Measurements from ENCODE around the gene ADORA2B.

The ADORA2B gene

DNA sequence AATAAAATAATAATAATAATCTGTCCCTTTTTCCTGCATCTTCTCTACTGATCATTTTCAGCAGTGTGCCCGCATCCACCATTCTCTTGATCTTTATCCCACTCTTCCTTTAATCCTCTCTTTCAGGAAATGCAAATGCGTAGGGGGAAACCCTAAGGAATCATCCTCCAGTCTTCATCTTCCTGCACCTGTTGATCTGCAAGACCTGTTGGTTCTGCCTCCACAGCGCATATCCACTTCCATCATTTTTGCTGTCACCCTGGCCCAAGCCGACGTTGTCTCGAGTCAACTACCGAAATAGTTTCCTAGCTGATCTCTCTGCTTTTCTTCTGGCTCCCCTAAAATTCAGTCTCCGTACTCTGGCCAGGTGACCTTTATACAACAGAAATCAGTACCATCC lies 24.5 kb downstream of the ADORA2B start:
- H3K9ac ChIP-seq (ENCODE audit: low read depth, low read length, poor library complexity): no peak overlapping the region
- no peak overlapping the region for H3K4me3 ChIP-seq (ENCODE audit: low read length in 2 of 2)
- H4K91ac ChIP-seq (ENCODE audit: low read depth, low read length, poor library complexity): no peak overlapping the region
- no peak overlapping the region for H2BK120ac ChIP-seq (ENCODE audit: low read depth, low read length)
- no peak overlapping the region for H2BK15ac ChIP-seq (ENCODE audit: low read length)
- no peak overlapping the region for H3K23ac ChIP-seq (ENCODE audit: low read depth, low read length, poor library complexity)
- no peak overlapping the region for H3K27ac ChIP-seq (replicated peaks; ENCODE audit: low read length)
- H2BK12ac ChIP-seq (ENCODE audit: low read length): no peak overlapping the region
- H2BK5ac ChIP-seq (ENCODE audit: low read length): no peak overlapping the region
- no peak overlapping the region for H3K14ac ChIP-seq (ENCODE audit: low read length)
- no CpG with 5 or more reads among the region's 8 CpGs for WGBS, 2 donors (ENCODE audit: extremely low coverage in 2 of 2, insufficient read length in 2 of 2, insufficient replicate concordance in 1 of 2)
- H3K18ac ChIP-seq (ENCODE audit: low read length): no peak overlapping the region
- no peaks in the 10 kb centered on the region for H3K36me3 ChIP-seq (replicated peaks in 1 of 2; ENCODE audit: control insufficient read depth in 2 of 2, insufficient read depth in 2 of 2, low read length in 2 of 2)
- peaks cover 18 to 20% of the 10 kb centered on the region in 2 donors for H3K4me1 ChIP-seq (ENCODE audit: control insufficient read depth in 2 of 2, insufficient read depth in 1 of 2, low read depth in 1 of 2, low read length in 2 of 2)
- H2AFZ ChIP-seq (ENCODE audit: low read length): no peak overlapping the region
- no peaks in the 10 kb centered on the region for H3K27me3 ChIP-seq (ENCODE audit: control insufficient read depth in 3 of 3, insufficient read depth in 3 of 3, low read depth in 1 of 3, low read length in 3 of 3)
- DNase-seq (ENCODE audit: low spot score): no peak
- no peak overlapping the region for H3K4ac ChIP-seq (ENCODE audit: low read length)
- H3K9me3 ChIP-seq (replicated peaks in 1 of 2; ENCODE audit: control insufficient read depth in 2 of 2, insufficient read depth in 1 of 2, low read depth in 1 of 2, low read length in 2 of 2): peaks cover 0 to 2% of the 10 kb centered on the region in 2 donors
- H3K4me2 ChIP-seq (ENCODE audit: insufficient read depth, low read length, poor library complexity, severe bottlenecking): no peak overlapping the region
- no peak overlapping the region for H4K8ac ChIP-seq (ENCODE audit: low read depth, low read length)
- H3K79me1 ChIP-seq (ENCODE audit: low read depth, low read length): no peaks in the 10 kb centered on the region
- no peak overlapping the region for H2AK5ac ChIP-seq (ENCODE audit: low read depth, low read length)

DNA sequence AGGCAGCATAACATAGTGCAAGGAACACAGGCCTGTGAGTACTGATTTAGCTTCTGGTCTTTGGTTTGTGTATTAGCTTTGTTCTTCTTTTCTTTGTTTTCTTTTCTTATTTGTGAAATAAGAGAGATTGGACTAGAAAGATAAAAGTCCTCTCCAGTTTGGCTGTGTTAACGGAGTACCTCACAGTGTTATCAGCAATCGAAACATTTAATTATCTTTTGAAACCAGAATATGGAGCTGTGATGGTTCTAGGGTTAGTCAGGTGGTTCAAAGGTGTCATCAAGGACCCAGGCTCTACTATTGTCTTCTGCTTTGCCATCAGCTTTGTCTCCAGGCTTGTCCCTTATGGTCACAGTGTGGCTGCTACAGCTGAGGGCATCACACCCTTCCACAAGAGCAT lies 25.6 kb downstream of the ADORA2B start:
- H2BK15ac ChIP-seq (ENCODE audit: low read length): no peak overlapping the region
- no peak overlapping the region for H2BK12ac ChIP-seq (ENCODE audit: low read length)
- no peak for DNase-seq (ENCODE audit: low spot score)
- H3K79me1 ChIP-seq (ENCODE audit: low read depth, low read length): no peaks in the 10 kb centered on the region
- no peak overlapping the region for H4K91ac ChIP-seq (ENCODE audit: low read depth, low read length, poor library complexity)
- no peak overlapping the region for H3K23ac ChIP-seq (ENCODE audit: low read depth, low read length, poor library complexity)
- peaks cover 2% of the 10 kb centered on the region in 2 donors for H3K9me3 ChIP-seq (replicated peaks in 1 of 2; ENCODE audit: control insufficient read depth in 2 of 2, insufficient read depth in 1 of 2, low read depth in 1 of 2, low read length in 2 of 2)
- no peak overlapping the region for H2BK120ac ChIP-seq (ENCODE audit: low read depth, low read length)
- H3K36me3 ChIP-seq (replicated peaks in 1 of 2; ENCODE audit: control insufficient read depth in 2 of 2, insufficient read depth in 2 of 2, low read length in 2 of 2): peaks cover 4 to 10% of the 10 kb centered on the region in 2 donors
- H3K4me2 ChIP-seq (ENCODE audit: insufficient read depth, low read length, poor library complexity, severe bottlenecking): no peak overlapping the region
- H2BK5ac ChIP-seq (ENCODE audit: low read length): no peak overlapping the region
- no peak overlapping the region for H3K18ac ChIP-seq (ENCODE audit: low read length)
- no peak overlapping the region for H3K4me3 ChIP-seq (ENCODE audit: low read length in 2 of 2)
- no peak overlapping the region for H3K14ac ChIP-seq (ENCODE audit: low read length)
- no peak overlapping the region for H3K9ac ChIP-seq (ENCODE audit: low read depth, low read length, poor library complexity)
- H3K4me1 ChIP-seq (ENCODE audit: control insufficient read depth in 2 of 2, insufficient read depth in 1 of 2, low read depth in 1 of 2, low read length in 2 of 2): peaks cover 16 to 17% of the 10 kb centered on the region in 2 donors
- H3K4ac ChIP-seq (ENCODE audit: low read length): no peak overlapping the region
- no peak overlapping the region for H3K27ac ChIP-seq (replicated peaks; ENCODE audit: low read length)
- no peak overlapping the region for H2AK5ac ChIP-seq (ENCODE audit: low read depth, low read length)
- no peaks in the 10 kb centered on the region for H3K27me3 ChIP-seq (ENCODE audit: control insufficient read depth in 3 of 3, insufficient read depth in 3 of 3, low read depth in 1 of 3, low read length in 3 of 3)
- no peak overlapping the region for H4K8ac ChIP-seq (ENCODE audit: low read depth, low read length)
- H2AFZ ChIP-seq (ENCODE audit: low read length): no peak overlapping the region
- no CpG with 5 or more reads among the region's 2 CpGs for WGBS, 2 donors (ENCODE audit: extremely low coverage in 2 of 2, insufficient read length in 2 of 2, insufficient replicate concordance in 1 of 2)

DNA sequence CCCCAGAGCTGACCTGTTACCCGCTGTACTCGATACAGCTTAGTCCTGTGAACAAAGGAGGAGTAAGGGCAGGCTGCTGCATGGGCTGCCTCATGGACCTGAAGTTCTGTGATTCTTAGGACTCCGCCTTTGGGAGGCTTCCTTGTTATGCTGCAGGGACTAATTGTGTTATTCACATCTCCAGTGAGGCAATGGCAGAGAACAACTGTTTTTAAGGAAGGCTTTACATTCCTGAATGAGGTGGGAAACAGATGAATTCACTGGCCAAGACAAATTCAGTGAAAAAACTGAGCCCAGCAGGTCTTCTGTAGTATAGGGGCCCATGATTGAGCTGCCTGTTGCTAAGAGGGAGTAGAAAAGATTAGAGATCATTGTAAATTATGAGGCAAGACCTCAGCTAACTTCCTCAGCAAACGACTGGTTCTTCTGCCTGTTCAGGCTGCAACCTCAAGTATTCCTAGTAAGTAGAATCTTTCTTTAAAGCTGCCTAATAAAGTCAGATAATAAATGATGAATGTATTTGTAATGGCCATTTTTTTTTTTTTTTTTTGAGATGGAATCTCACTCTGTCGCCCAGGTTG lies 26.3 kb downstream of the ADORA2B start:
- H3K23ac ChIP-seq (ENCODE audit: low read depth, low read length, poor library complexity): no peak overlapping the region
- no peak overlapping the region for H2BK15ac ChIP-seq (ENCODE audit: low read length)
- no peak overlapping the region for H3K4me2 ChIP-seq (ENCODE audit: insufficient read depth, low read length, poor library complexity, severe bottlenecking)
- H3K18ac ChIP-seq (ENCODE audit: low read length): no peak overlapping the region
- H3K4me3 ChIP-seq (ENCODE audit: low read length in 2 of 2): no peak overlapping the region
- DNase-seq (ENCODE audit: low spot score): no peak
- H3K9ac ChIP-seq (ENCODE audit: low read depth, low read length, poor library complexity): no peak overlapping the region
- no peak overlapping the region for H2AK5ac ChIP-seq (ENCODE audit: low read depth, low read length)
- peaks cover 4 to 14% of the 10 kb centered on the region in 2 donors for H3K36me3 ChIP-seq (replicated peaks in 1 of 2; ENCODE audit: control insufficient read depth in 2 of 2, insufficient read depth in 2 of 2, low read length in 2 of 2)
- no peaks in the 10 kb centered on the region for H3K79me1 ChIP-seq (ENCODE audit: low read depth, low read length)
- H3K9me3 ChIP-seq (replicated peaks in 1 of 2; ENCODE audit: control insufficient read depth in 2 of 2, insufficient read depth in 1 of 2, low read depth in 1 of 2, low read length in 2 of 2): peaks cover 2% of the 10 kb centered on the region in 2 donors
- H3K27ac ChIP-seq (replicated peaks; ENCODE audit: low read length): no peak overlapping the region
- H3K27me3 ChIP-seq (ENCODE audit: control insufficient read depth in 3 of 3, insufficient read depth in 3 of 3, low read depth in 1 of 3, low read length in 3 of 3): no peaks in the 10 kb centered on the region
- H2BK5ac ChIP-seq (ENCODE audit: low read length): no peak overlapping the region
- no CpG with 5 or more reads among the region's 5 CpGs for WGBS, 2 donors (ENCODE audit: extremely low coverage in 2 of 2, insufficient read length in 2 of 2, insufficient replicate concordance in 1 of 2)
- no peak overlapping the region for H3K14ac ChIP-seq (ENCODE audit: low read length)
- H2BK120ac ChIP-seq (ENCODE audit: low read depth, low read length): no peak overlapping the region
- H4K91ac ChIP-seq (ENCODE audit: low read depth, low read length, poor library complexity): no peak overlapping the region
- no peak overlapping the region for H3K4ac ChIP-seq (ENCODE audit: low read length)
- H2BK12ac ChIP-seq (ENCODE audit: low read length): no peak overlapping the region
- H4K8ac ChIP-seq (ENCODE audit: low read depth, low read length): no peak overlapping the region
- H3K4me1 ChIP-seq (ENCODE audit: control insufficient read depth in 2 of 2, insufficient read depth in 1 of 2, low read depth in 1 of 2, low read length in 2 of 2): peaks cover 13 to 14% of the 10 kb centered on the region in 2 donors
- peak overlapping the region; percentile 8 for H2AFZ ChIP-seq (ENCODE audit: low read length)

DNA sequence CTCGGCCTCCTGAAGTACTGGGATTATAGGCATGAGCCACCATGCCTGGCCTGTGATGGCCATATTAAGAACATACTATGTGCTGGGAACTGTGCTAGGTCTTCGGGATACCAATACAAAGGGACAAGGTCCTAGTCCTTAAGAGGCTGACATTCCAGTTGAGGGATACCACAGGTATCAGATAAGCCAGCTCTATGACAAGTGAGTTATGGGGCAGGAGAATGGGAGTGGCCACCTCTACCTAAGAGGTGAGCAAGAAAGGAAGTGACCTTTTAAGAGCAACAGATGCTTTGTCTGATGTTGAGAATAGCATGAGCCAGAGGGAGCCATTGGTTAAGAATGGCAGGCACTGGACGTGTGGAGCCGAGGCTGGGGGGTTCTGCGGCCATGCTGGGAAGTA lies 27.0 kb downstream of the ADORA2B start:
- Histone ChIP-seq H3K9ac (ENCODE audit: low read depth, low read length, poor library complexity) (no peak overlapping the region), H3K18ac (ENCODE audit: low read length) (no peak overlapping the region), H3K79me1 (ENCODE audit: low read depth, low read length) (no peaks in the 10 kb centered on the region), H3K4me1 (ENCODE audit: control insufficient read depth in 2 of 2, insufficient read depth in 1 of 2, low read depth in 1 of 2, low read length in 2 of 2) (peaks cover 10 to 11% of the 10 kb centered on the region in 2 donors), H3K4me2 (ENCODE audit: insufficient read depth, low read length, poor library complexity, severe bottlenecking) (no peak overlapping the region), H4K91ac (ENCODE audit: low read depth, low read length, poor library complexity) (no peak overlapping the region), H2BK120ac (ENCODE audit: low read depth, low read length) (no peak overlapping the region), H3K27ac (replicated peaks; ENCODE audit: low read length) (no peak overlapping the region), H3K4ac (ENCODE audit: low read length) (no peak overlapping the region), H3K23ac (ENCODE audit: low read depth, low read length, poor library complexity) (no peak overlapping the region), H2AK5ac (ENCODE audit: low read depth, low read length) (no peak overlapping the region), H2BK5ac (ENCODE audit: low read length) (no peak overlapping the region), H4K8ac (ENCODE audit: low read depth, low read length) (no peak overlapping the region), H3K14ac (ENCODE audit: low read length) (no peak overlapping the region), H3K9me3 (replicated peaks in 1 of 2; ENCODE audit: control insufficient read depth in 2 of 2, insufficient read depth in 1 of 2, low read depth in 1 of 2, low read length in 2 of 2) (peaks cover 2% of the 10 kb centered on the region in 2 donors), H2BK12ac (ENCODE audit: low read length) (no peak overlapping the region), H3K27me3 (ENCODE audit: control insufficient read depth in 3 of 3, insufficient read depth in 3 of 3, low read depth in 1 of 3, low read length in 3 of 3) (no peaks in the 10 kb centered on the region), H3K4me3 (ENCODE audit: low read length in 2 of 2) (no peak overlapping the region), H3K36me3 (replicated peaks in 1 of 2; ENCODE audit: control insufficient read depth in 2 of 2, insufficient read depth in 2 of 2, low read length in 2 of 2) (peaks cover 4 to 21% of the 10 kb centered on the region in 2 donors), H2BK15ac (ENCODE audit: low read length) (no peak overlapping the region), H2AFZ (ENCODE audit: low read length) (no peak overlapping the region)
- no CpG with 5 or more reads among the region's 5 CpGs for WGBS, 2 donors (ENCODE audit: extremely low coverage in 2 of 2, insufficient read length in 2 of 2, insufficient replicate concordance in 1 of 2)
- DNase-seq (ENCODE audit: low spot score): no peak
